ENCODE data around the gene PTCRA.

DNA sequence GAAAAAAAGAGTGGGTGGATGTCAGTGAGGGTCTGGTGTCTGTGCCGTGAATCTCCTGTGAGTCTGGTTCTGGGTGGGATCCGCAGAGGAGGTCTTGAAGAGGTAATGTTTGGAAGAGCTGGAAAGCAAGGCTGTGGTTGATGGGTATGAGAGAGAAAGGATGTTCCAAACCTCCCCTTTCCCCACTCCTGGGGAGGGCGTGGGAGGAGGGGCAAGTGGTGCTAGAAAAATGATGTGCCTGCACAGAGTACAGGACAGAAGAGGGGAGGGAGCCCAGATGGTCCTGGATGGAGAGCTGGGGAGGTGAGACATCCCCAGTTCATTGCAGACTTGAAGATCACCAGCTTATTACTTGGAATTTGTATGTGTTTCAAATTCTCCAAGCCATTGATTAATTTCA is 16.6 kb downstream of the PTCRA start:
- TF ChIP-seq CTCF (IDR thresholded peaks at IDR 0.05; ENCODE audit: low read depth, low read length) (no peak), POLR2A (IDR thresholded peaks at IDR 0.05; ENCODE audit: extremely low read depth, insufficient read length) (no peak), MYC (IDR thresholded peaks at IDR 0.05; ENCODE audit: low read depth, low read length) (no peak)
- TF ChIP-seq, protein P1, sequence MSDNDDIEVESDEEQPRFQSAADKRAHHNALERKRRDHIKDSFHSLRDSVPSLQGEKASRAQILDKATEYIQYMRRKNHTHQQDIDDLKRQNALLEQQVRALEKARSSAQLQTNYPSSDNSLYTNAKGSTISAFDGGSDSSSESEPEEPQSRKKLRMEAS (IDR thresholded peaks at IDR 0.05; ENCODE audit: low read depth, low read length) = no peak
